Measurements from ENCODE around the gene SMLR1. TPM values are rescaled to one million over a fixed set of nuclear protein-coding genes. Genes with fewer than 3 reads are reported as not detected.

SMLR1 gene
- total and polyA plus RNA-seq, 9 of the 15 experiments (the other 6 are each of a cell fraction or from before 2014, with no cell fraction given): not detected

DNA sequence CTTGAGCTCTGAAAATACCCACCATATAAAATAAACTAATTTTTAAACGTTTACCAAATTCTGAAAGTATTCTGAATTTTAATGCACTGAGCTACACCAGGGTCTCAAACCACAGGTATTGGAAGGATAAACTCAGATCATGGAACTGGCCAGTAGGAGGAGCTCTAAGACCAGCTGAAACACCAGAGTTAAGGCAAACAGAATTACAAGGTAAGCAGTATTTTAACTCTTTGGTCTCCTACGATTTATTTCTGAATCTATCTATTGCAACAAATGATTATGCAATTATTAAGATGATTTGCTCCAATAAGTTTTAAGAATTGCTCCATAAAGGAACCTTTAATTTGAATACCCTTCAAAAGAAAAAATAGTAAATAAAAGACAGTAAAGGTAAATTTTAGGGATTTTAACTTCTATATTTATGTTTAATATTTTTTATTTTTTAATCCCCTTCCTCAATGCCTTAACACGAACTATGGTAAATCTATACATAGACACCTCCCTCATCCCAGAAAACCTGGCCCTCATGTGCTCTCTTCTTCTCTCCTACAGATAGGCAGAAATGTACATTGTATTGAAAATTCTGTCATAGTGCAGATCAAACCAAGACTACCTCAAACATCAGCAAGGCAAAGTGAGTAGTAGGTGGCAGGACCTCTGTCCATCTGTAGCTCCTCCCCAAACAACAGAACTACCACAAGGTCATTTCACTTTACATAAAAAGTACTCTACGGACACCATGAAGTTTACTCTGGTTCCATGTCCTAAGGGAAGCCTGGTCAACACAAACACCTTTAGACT, 58.4 kb downstream of the SMLR1 start:
- 17% methylated on average over 4 of the region's 4 CpGs for WGBS (ENCODE audit: insufficient coverage, low coverage, missing lambda C conversion rate)
- Histone ChIP-seq H3K4me2 (ENCODE audit: insufficient read depth, low read length) (no peak overlapping the region), H3K9me3 (replicated peaks; ENCODE audit: control insufficient read depth, insufficient read depth, low read depth, low read length) (no peaks in the 10 kb centered on the region), H2AFZ (ENCODE audit: low read depth, low read length) (no peak overlapping the region), H4K20me1 (replicated peaks; ENCODE audit: control insufficient read depth, insufficient read depth, low read length) (no peaks in the 10 kb centered on the region; the same call in 1 of the 2 replicates), H3K36me3 (ENCODE audit: control insufficient read depth, insufficient read depth, low read length) (no peaks in the 10 kb centered on the region), H3K27me3 (ENCODE audit: control insufficient read depth in 2 of 2, insufficient read depth in 2 of 2, low read length in 2 of 2) (no peaks in the 10 kb centered on the region), H3K9ac (ENCODE audit: insufficient read depth in 1 of 2, low read depth in 2 of 2, low read length in 2 of 2) (no peak overlapping the region), H3K9me1 (ENCODE audit: control insufficient read depth, insufficient read depth, low read length) (no peaks in the 10 kb centered on the region), H3K4me1 (replicated peaks in 1 of 2; ENCODE audit: control insufficient read depth in 2 of 2, insufficient read depth in 2 of 2, low read length in 2 of 2) (no peaks in the 10 kb centered on the region), H3K27ac (ENCODE audit: extremely low read depth, low read depth, low read length) (no peak overlapping the region), H3K4me3 (no peak overlapping the region), H3K79me2 (ENCODE audit: control insufficient read depth, insufficient read depth, low read length) (no peaks in the 10 kb centered on the region)
- in situ Hi-C loops (cut with MboI): loop anchor here (10.0 to 25.0 kb wide), 2 partner anchors 229 to 652 kb away; no protein-coding TSS in a partner anchor
- ChIA-PET POLR2A (interaction anchor here (0.8 kb wide), 1 partner anchor 255 kb away, joined by 4 read pairs; no protein-coding TSS in a partner anchor), CTCF (ENCODE audit: low intra/inter-chr PET ratio) (interaction anchor here (1.5 to 2.3 kb wide), 4 partner anchors 231 to 743 kb away, joined by 5 to 27 read pairs (median 8); no protein-coding TSS in a partner anchor)
- intact Hi-C loops (cut with micrococcal nuclease): loop anchor here (1.0 to 5.0 kb wide), 4 partner anchors 231 to 1027 kb away; no protein-coding TSS in a partner anchor
- BruUV-seq (replicated peaks): no TSS peak
- ATAC-seq: peak; percentile 98
- DNase-seq (ENCODE audit: extremely low read depth in 1 of 4, low spot score in 3 of 4): peak; percentile 58 to 82 (median 68)
- peak; percentile 89 for FAIRE-seq
- TF ChIP-seq HIVEP1 (CRISPR knock-in tag; IDR thresholded peaks at IDR 0.05) (no peak), ZNF766 (CRISPR knock-in tag; conservative IDR thresholded peaks at IDR 0.05) (no peak), DIDO1 (tag; IDR thresholded peaks at IDR 0.05; ENCODE audit: low read depth) (no peak), MAFG (tag; conservative IDR thresholded peaks at IDR 0.05) (peak; percentile 86), KLF13 (tag; IDR thresholded peaks at IDR 0.05; ENCODE audit: borderline replicate concordance, low read depth) (no peak), ZNF253 (CRISPR knock-in tag; conservative IDR thresholded peaks at IDR 0.05) (no peak), SMARCA4 (IDR thresholded peaks at IDR 0.05) (no peak), TAF1 (IDR thresholded peaks at IDR 0.05; ENCODE audit: control insufficient read depth, extremely low read depth, insufficient read depth, low read length, severe bottlenecking) (no peak), STAT5A (IDR thresholded peaks at IDR 0.05; ENCODE audit: borderline replicate concordance, low read length) (no peak), ZNF121 (CRISPR knock-in tag; conservative IDR thresholded peaks at IDR 0.05) (no peak), ZNF384 (IDR thresholded peaks at IDR 0.05; ENCODE audit: low read depth, low read length) (no peak), SMARCB1 (IDR thresholded peaks at IDR 0.05; ENCODE audit: insufficient read length, low read depth) (no peak)
- TF ChIP-seq, protein P1, sequence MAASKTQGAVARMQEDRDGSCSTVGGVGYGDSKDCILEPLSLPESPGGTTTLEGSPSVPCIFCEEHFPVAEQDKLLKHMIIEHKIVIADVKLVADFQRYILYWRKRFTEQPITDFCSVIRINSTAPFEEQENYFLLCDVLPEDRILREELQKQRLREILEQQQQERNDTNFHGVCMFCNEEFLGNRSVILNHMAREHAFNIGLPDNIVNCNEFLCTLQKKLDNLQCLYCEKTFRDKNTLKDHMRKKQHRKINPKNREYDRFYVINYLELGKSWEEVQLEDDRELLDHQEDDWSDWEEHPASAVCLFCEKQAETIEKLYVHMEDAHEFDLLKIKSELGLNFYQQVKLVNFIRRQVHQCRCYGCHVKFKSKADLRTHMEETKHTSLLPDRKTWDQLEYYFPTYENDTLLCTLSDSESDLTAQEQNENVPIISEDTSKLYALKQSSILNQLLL (CRISPR knock-in tag; IDR thresholded peaks at IDR 0.05; ENCODE audit: borderline replicate concordance): no peak
- TF ChIP-seq, protein P2, sequence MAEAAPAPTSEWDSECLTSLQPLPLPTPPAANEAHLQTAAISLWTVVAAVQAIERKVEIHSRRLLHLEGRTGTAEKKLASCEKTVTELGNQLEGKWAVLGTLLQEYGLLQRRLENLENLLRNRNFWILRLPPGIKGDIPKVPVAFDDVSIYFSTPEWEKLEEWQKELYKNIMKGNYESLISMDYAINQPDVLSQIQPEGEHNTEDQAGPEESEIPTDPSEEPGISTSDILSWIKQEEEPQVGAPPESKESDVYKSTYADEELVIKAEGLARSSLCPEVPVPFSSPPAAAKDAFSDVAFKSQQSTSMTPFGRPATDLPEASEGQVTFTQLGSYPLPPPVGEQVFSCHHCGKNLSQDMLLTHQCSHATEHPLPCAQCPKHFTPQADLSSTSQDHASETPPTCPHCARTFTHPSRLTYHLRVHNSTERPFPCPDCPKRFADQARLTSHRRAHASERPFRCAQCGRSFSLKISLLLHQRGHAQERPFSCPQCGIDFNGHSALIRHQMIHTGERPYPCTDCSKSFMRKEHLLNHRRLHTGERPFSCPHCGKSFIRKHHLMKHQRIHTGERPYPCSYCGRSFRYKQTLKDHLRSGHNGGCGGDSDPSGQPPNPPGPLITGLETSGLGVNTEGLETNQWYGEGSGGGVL (CRISPR knock-in tag; IDR thresholded peaks at IDR 0.05): no peak
- TF ChIP-seq, protein P3, sequence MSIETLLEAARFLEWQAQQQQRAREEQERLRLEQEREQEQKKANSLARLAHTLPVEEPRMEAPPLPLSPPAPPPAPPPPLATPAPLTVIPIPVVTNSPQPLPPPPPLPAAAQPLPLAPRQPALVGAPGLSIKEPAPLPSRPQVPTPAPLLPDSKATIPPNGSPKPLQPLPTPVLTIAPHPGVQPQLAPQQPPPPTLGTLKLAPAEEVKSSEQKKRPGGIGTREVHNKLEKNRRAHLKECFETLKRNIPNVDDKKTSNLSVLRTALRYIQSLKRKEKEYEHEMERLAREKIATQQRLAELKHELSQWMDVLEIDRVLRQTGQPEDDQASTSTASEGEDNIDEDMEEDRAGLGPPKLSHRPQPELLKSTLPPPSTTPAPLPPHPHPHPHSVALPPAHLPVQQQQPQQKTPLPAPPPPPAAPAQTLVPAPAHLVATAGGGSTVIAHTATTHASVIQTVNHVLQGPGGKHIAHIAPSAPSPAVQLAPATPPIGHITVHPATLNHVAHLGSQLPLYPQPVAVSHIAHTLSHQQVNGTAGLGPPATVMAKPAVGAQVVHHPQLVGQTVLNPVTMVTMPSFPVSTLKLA (conservative IDR thresholded peaks at IDR 0.05): no peak

Data from K562 (cell line).